HEK293T (cell line): ENCODE results near the gene RHOD.

Source experiments
- CTCF ChIA-PET: fragments of 350-600 bp; formaldehyde crosslinking; extraction: SDS; loops from one replicate; lab custom pipeline; 2021; ENCODE audit warnings: antibody characterized with exemption, inconsistent platforms; lab: Yijun Ruan, JAX
- POLR2A ChIA-PET: fragments of 350-600 bp; formaldehyde crosslinking; extraction: SDS; loops from one replicate; lab custom pipeline; 2020; ENCODE audit warnings: antibody characterized with exemption, inconsistent platforms; lab: Yijun Ruan, JAX
- DNase-seq: peaks from one replicate; pipeline ENCODE4 v3.0.0; 2012; ENCODE audit warnings: mixed read lengths; ENCODE audit errors: extremely low spot score
- ARNT ChIP-seq: fragments of 450-650 bp; IDR thresholded peaks from 2 replicates; pipeline ENCODE4 v1.6.1; 2017; ENCODE audit warnings: mild to moderate bottlenecking
- BHLHE40 ChIP-seq: fragments of 450-650 bp; IDR thresholded peaks from 2 replicates; pipeline ENCODE4 v1.6.1; 2016; ENCODE audit warnings: mild to moderate bottlenecking, moderate library complexity, borderline replicate concordance
- CTBP1 ChIP-seq: fragments of 450-650 bp; IDR thresholded peaks from 2 replicates; pipeline ENCODE4 v1.6.1; 2016; ENCODE audit warnings: borderline replicate concordance
- ELF4 ChIP-seq: fragments of 450-650 bp; IDR thresholded peaks from 2 replicates; pipeline ENCODE4 v1.6.1; 2017; ENCODE audit warnings: antibody characterized with exemption
- FOXA1 ChIP-seq: fragments of 450-650 bp; IDR thresholded peaks from 2 replicates; pipeline ENCODE4 v1.6.1; 2016; ENCODE audit warnings: mild to moderate bottlenecking
- FOXK2 ChIP-seq: fragments of 450-650 bp; IDR thresholded peaks from 2 replicates; pipeline ENCODE4 v1.6.1; 2016; ENCODE audit warnings: mild to moderate bottlenecking
- FOXM1 ChIP-seq: fragments of 450-650 bp; IDR thresholded peaks from 2 replicates; pipeline ENCODE4 v1.6.1; 2017; ENCODE audit warnings: mild to moderate bottlenecking, borderline replicate concordance
- HDGF ChIP-seq: fragments of 450-650 bp; IDR thresholded peaks from 2 replicates; pipeline ENCODE4 v1.6.1; 2017; ENCODE audit warnings: antibody characterized with exemption, borderline replicate concordance
- L3MBTL2 ChIP-seq: fragments of 450-650 bp; conservative IDR thresholded peaks from 2 replicates; pipeline ENCODE4 v1.6.1; 2016; ENCODE audit warnings: mild to moderate bottlenecking
- LEF1 ChIP-seq: fragments of 450-650 bp; IDR thresholded peaks from 2 replicates; pipeline ENCODE4 v1.6.1; 2017; ENCODE audit warnings: mild to moderate bottlenecking, borderline replicate concordance
- NFRKB ChIP-seq: fragments of 450-650 bp; IDR thresholded peaks from 2 replicates; pipeline ENCODE4 v1.6.1; 2016; ENCODE audit warnings: mild to moderate bottlenecking, moderate library complexity
- SP1 ChIP-seq: fragments of 450-650 bp; IDR thresholded peaks from 2 replicates; pipeline ENCODE4 v1.6.1; 2017
- SUZ12 ChIP-seq: fragments of 450-650 bp; IDR thresholded peaks from 2 replicates; pipeline ENCODE4 v1.6.1; 2016; ENCODE audit warnings: mild to moderate bottlenecking
- TARDBP ChIP-seq: fragments of 450-650 bp; IDR thresholded peaks from 2 replicates; pipeline ENCODE4 v1.6.1; 2016
- ZNF384 ChIP-seq: fragments of 450-650 bp; IDR thresholded peaks from 2 replicates; pipeline ENCODE4 v1.6.1; 2016
- TF ChIP-seq, protein P1 (sequence below): fragments of 450-650 bp; IDR thresholded peaks from 2 replicates; pipeline ENCODE4 v1.6.1; 2016

RHOD gene

DNA sequence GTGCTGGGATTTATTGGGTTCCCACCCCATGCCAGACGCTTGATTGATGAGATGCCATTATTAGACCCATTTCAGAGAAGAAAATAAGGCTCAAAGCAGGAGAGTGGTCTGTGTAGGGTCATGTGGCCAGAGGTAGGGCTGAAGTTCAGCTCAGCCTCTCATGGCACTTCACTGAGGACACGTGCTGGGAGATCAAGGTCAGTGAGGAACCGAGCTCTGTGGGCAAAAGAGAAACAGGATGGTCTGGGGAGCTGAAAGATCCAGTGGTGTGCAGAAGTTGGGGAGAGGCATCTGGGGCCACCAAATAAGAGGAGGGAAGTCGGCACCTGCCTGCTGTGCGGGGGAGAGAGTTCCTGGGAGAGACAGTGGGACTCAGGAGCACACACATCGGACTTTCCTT is 19.6 kb downstream of the RHOD start:
- no peak for TF ChIP-seq FOXM1
- TF ChIP-seq CTBP1 = no peak
- no peak for TF ChIP-seq SP1
- no peak for TF ChIP-seq NFRKB
- ChIA-PET POLR2A (no interaction called here), CTCF (interaction anchor here (0.6 kb wide), 1 partner anchor 35 kb away, joined by 3 read pairs; no protein-coding TSS in a partner anchor)
- no peak for DNase-seq

DNA sequence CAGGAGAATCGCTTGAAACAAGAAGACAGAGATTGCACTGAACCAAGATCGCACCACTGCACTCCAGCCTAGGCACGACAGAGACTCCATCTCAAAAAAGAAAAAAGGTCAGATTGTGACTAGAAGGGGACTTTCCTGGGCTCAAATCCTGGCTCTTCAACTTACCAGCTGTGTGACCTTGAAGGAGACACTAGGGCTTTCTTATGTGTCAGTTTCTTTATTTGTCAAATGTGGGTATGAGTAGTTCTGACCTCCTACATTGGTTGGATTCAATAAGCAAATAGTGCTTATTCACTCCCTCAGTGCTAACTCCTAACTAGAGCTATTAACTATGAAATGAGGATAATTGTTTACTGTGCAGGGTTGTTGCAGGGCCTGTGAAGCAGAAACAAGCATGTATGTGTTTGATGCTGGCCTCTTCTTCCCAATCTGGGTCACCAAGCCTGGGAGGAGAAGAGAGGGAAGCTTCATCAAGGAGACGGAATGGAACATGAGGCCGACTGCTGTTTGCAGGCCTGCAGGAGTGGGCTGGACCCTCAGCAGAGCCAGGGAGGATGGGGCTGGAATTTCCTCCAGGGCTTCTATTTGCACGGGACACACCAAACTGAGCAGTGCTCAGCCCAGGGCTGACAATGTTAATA is 22.5 kb downstream of the RHOD start:
- no peak for TF ChIP-seq BHLHE40
- TF ChIP-seq FOXA1 = no peak
- TF ChIP-seq TARDBP = no peak
- TF ChIP-seq, protein P1, sequence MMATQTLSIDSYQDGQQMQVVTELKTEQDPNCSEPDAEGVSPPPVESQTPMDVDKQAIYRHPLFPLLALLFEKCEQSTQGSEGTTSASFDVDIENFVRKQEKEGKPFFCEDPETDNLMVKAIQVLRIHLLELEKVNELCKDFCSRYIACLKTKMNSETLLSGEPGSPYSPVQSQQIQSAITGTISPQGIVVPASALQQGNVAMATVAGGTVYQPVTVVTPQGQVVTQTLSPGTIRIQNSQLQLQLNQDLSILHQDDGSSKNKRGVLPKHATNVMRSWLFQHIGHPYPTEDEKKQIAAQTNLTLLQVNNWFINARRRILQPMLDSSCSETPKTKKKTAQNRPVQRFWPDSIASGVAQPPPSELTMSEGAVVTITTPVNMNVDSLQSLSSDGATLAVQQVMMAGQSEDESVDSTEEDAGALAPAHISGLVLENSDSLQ = no peak
- TF ChIP-seq CTBP1 = no peak
- TF ChIP-seq ARNT = no peak
- TF ChIP-seq HDGF = no peak
- no peak for TF ChIP-seq L3MBTL2
- no peak for TF ChIP-seq ELF4
- no peak for TF ChIP-seq FOXM1
- no peak for TF ChIP-seq SUZ12
- no peak for TF ChIP-seq NFRKB
- TF ChIP-seq SP1 = no peak
- TF ChIP-seq ZNF384 = no peak
- no peak for TF ChIP-seq FOXK2
- TF ChIP-seq LEF1 = no peak
- ChIA-PET POLR2A (no interaction called here), CTCF (interaction anchor here (0.7 to 1.3 kb wide), 2 partner anchors 183 to 565 kb away, joined by 3 read pairs; no protein-coding TSS in a partner anchor)
- DNase-seq = no peak

DNA sequence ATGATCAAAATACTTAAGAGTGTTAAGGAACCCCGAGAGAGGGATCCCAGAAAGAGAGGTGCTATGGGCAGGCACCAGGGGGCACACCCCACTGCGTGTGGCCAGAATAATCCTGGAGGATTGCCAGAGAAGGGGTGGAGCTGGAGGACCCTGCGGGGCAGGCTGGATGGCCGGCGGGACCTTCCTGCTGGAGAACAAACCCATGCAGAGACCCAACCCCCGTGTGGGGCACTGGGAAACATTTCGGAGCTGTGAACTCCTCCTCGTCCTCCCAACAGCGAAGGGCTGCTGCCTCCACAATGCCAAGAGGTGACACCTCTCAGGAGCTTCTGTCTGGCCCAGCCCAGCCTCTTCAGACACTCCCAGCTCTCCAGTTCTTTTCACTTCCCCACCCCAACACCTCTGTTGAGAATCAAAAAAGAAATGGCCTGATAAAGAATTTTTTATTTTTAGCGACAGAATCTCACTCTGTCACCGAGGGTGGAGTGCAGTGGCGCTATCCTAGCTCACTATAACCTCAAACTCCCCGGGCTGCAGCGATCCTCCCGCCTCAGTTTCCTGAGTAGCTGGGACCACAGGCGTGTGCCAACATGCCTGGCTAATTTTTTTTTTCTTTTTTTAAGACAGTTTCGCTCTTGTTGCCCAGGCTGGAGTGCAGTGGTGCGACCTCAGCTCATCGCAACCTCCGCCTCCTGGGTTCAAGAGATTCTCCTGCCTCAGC is 25.6 kb downstream of the RHOD start:
- DNase-seq = no peak
- CTCF ChIA-PET = interaction anchor here (0.5 to 1.4 kb wide), 19 partner anchors 9 to 260 kb away, joined by 3 to 8 read pairs (median 3); partner anchors contain the start of gene SYT12
- TF ChIP-seq SP1 (no peak), TARDBP (no peak), L3MBTL2 (no peak)
- POLR2A ChIA-PET = interaction anchor here (0.6 to 1.4 kb wide), 4 partner anchors 8 to 235 kb away, joined by 3 to 6 read pairs (median 4); partner anchors contain the start of gene GRK2

DNA sequence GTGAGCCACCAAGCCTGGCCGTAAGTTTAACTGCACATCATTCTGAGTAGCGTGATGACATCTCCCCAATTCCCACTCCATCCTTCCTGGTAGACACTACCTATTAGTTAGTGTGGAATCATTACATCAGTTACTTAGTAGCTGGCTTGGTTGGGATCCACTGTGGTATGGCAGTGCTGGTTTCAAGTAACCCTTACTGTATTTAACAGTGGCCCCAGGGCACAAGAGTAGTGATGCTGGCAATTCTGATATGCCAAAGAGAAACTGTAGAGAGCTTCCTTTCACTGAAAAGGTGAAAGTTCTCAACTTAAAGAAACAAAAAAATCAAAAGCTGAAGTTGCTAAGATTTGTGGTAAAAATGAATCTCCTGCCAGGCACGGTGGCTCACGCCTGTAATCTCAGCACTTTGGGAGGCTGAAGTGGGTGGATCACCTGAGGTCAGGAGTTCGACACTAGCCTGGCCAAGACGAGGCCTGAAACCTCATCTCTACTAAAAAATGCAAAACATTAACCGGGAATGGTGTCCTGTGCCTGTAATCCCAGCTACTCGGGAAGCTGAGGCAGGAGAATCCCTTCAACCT is 27.2 kb downstream of the RHOD start:
- CTCF ChIA-PET = interaction anchor here (0.5 to 1.1 kb wide), 6 partner anchors 59 to 535 kb away, joined by 3 to 8 read pairs (median 3); no protein-coding TSS in a partner anchor

DNA sequence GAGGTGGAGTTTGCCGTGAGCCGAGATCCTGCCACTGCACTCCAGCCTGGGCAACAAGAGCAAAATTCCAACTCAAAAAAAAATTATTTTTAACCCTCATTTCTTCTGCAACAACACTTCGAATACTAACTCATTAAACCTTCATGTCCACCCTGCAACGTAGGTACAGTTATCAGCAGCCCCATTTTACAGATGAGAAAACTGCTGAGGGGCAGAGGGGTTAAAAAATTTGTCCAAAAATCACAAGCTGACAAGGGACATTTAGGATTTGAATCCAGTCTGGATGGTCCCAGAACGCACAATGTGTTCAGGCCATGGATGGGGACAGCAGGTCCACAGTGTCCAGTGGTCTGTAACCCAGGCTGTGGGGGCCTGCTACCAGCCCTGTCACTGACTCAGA is 29.0 kb downstream of the RHOD start:
- no peak for DNase-seq
- TF ChIP-seq, protein P1 = no peak
- no peak for TF ChIP-seq ARNT
- no peak for TF ChIP-seq FOXK2
- no peak for TF ChIP-seq NFRKB
- TF ChIP-seq ZNF384 = no peak
- no peak for TF ChIP-seq ELF4
- no peak for TF ChIP-seq SP1
- no peak for TF ChIP-seq SUZ12
- no peak for TF ChIP-seq TARDBP
- no peak for TF ChIP-seq L3MBTL2
- TF ChIP-seq CTBP1 = no peak
- no peak for TF ChIP-seq FOXM1
- TF ChIP-seq HDGF = no peak
- TF ChIP-seq LEF1 = no peak
- TF ChIP-seq BHLHE40 = no peak
- TF ChIP-seq FOXA1 = no peak

More for the DNA sequence above, 27.2 kb downstream of the RHOD start:
- POLR2A ChIA-PET = interaction anchor here (0.9 to 1.4 kb wide), 2 partner anchors 183 to 205 kb away, joined by 3 read pairs; partner anchors contain the start of genes ANKRD13D and GRK2
- TF ChIP-seq CTBP1 = no peak
- no peak for TF ChIP-seq FOXK2
- no peak for TF ChIP-seq HDGF
- TF ChIP-seq BHLHE40 = no peak
- no peak for TF ChIP-seq ELF4
- no peak for TF ChIP-seq FOXA1
- TF ChIP-seq, protein P1 = no peak
- no peak for TF ChIP-seq L3MBTL2
- no peak for TF ChIP-seq ZNF384
- TF ChIP-seq LEF1 = no peak
- TF ChIP-seq TARDBP = no peak
- TF ChIP-seq ARNT = no peak
- no peak for TF ChIP-seq NFRKB
- TF ChIP-seq SUZ12 = no peak
- no peak for TF ChIP-seq FOXM1
- no peak for TF ChIP-seq SP1
- DNase-seq = no peak

DNA sequence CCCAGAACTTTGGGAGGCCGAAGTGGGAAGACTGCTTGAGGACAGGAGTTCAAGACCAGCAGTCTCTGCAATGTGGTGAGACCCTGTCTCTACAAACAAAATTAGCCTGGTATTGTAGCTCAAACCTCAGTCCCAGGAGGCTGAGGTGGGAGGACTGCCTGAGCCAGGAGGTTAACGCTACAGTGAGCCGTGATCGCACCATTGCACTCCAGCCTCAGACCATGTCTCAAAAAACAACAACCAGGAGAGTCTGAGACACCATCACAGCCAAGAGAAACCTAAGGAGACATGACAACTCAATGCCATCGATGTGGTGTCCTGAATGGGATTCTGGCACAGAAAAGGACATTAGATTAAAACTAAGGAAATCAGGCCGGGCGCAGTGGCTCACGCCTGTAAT is 34.1 kb downstream of the RHOD start:
- CTCF ChIA-PET = no interaction called here
- TF ChIP-seq, protein P1 = no peak
- TF ChIP-seq HDGF = no peak
- no peak for TF ChIP-seq ELF4
- TF ChIP-seq LEF1 = no peak
- TF ChIP-seq BHLHE40 = no peak
- TF ChIP-seq NFRKB = no peak
- TF ChIP-seq SP1 = no peak
- TF ChIP-seq FOXK2 = no peak
- TF ChIP-seq ZNF384 = no peak
- TF ChIP-seq TARDBP = no peak
- no peak for TF ChIP-seq L3MBTL2
- POLR2A ChIA-PET = no interaction called here
- DNase-seq = no peak

More for the DNA sequence above, 29.0 kb downstream of the RHOD start:
- ChIA-PET POLR2A (no interaction called here), CTCF (no interaction called here)
